Activated gamma-delta T cell treated with anti-CD3 and anti-CD28 coated beads, Interleukin-2, amount 50 U/mL, for 16 hours (primary cell): ENCODE measurements around the gene LDLRAD3.
"Not testable (repeated sequence)": the region's sequence is repeated elsewhere in the genome, so short reads cannot be mapped to it uniquely, and the experiment has no call there.

Experiments used
- DNase-seq: peaks from one replicate; pipeline ENCODE4 v3.0.0-alpha.2; 2020; ENCODE audit warnings: low read depth

The LDLRAD3 gene

GRCh38 chr11:36019722-36020121 lies 75.9 kb downstream of the LDLRAD3 start:
- DNase-seq, result no peak

GRCh38 chr11:36022882-36023281 lies 79.0 kb downstream of the LDLRAD3 start:
- DNase-seq, result no peak

GRCh38 chr11:36023922-36024321 lies 80.1 kb downstream of the LDLRAD3 start:
- no peak for DNase-seq

- DNase-seq, result no peak
These were observed 80.9 kb downstream of the LDLRAD3 start for GRCh38 chr11:36024716-36025115.

- DNase-seq, result no peak
These were observed 82.6 kb downstream of the LDLRAD3 start for GRCh38 chr11:36026315-36026968.

GRCh38 chr11:36027731-36028130 lies 83.9 kb downstream of the LDLRAD3 start:
- DNase-seq, result no peak

- DNase-seq, result no peak
These were observed 85.8 kb downstream of the LDLRAD3 start for GRCh38 chr11:36029616-36030015.

GRCh38 chr11:36030731-36031281 lies 86.9 kb downstream of the LDLRAD3 start:
- no peak for DNase-seq

- DNase-seq, result no peak
These were observed 89.4 kb downstream of the LDLRAD3 start for GRCh38 chr11:36033082-36033751.

- no peak for DNase-seq
These were observed 90.1 kb downstream of the LDLRAD3 start for GRCh38 chr11:36033936-36034335.

GRCh38 chr11:36034551-36035331 lies 90.9 kb downstream of the LDLRAD3 start:
- no peak for DNase-seq

GRCh38 chr11:36035454-36035853 lies 91.6 kb downstream of the LDLRAD3 start:
- DNase-seq, result no peak

- no peak for DNase-seq
These were observed 92.1 kb downstream of the LDLRAD3 start for GRCh38 chr11:36035999-36036398.

- no peak for DNase-seq
These were observed 93.2 kb downstream of the LDLRAD3 start for GRCh38 chr11:36037031-36037430.

GRCh38 chr11:36038541-36038940 lies 94.7 kb downstream of the LDLRAD3 start:
- no peak for DNase-seq

- DNase-seq, result no peak
These were observed 95.6 kb downstream of the LDLRAD3 start for GRCh38 chr11:36039471-36039870.

- DNase-seq, result no peak
These were observed 98.2 kb downstream of the LDLRAD3 start for GRCh38 chr11:36041988-36042611.

- no peak for DNase-seq
These were observed 100.8 kb downstream of the LDLRAD3 start for GRCh38 chr11:36044636-36045035.

- DNase-seq, result not testable (repeated sequence)
These were observed 102.1 kb downstream of the LDLRAD3 start for GRCh38 chr11:36045945-36046344.

GRCh38 chr11:36046932-36047331 lies 103.1 kb downstream of the LDLRAD3 start:
- DNase-seq, result no peak

- no peak for DNase-seq
These were observed 103.5 kb downstream of the LDLRAD3 start for GRCh38 chr11:36047344-36047743.
